Epithelial cell of proximal tubule (primary cell): Measurements from ENCODE around the gene PLSCR3. TPM values are rescaled to one million over a fixed set of nuclear protein-coding genes. Genes with fewer than 3 reads are reported as not detected.
A peak's percentile ranks its signal among the peaks of the same experiment; 100 is the strongest.

ENCODE experiments used
- DNase-seq: peaks from one replicate; pipeline ENCODE4 v3.0.0-alpha.2; 2011; ENCODE audit warnings: low read depth
- H3K4me3 ChIP-seq: 2 replicates; pipeline ENCODE4 v1.5.1; 2011; ENCODE audit warnings: low read depth, mild to moderate bottlenecking, low read length
- total RNA-seq: library from RNA; depleted of rRNA; stranded (reverse); fragments of >200 nt; gene quantifications from 2 replicates; pipeline ENCODE4 v1.2.3, GENCODE V29; 2015
- TF ChIP-seq, protein P1 (sequence below): conservative IDR thresholded peaks from 2 replicates; pipeline ENCODE4 v1.5.1; 2012; ENCODE audit warnings: low read depth, mild to moderate bottlenecking, low read length

PLSCR3 gene
- total RNA-seq, 1 donor from 2014 or later = 59.0 TPM

DNA sequence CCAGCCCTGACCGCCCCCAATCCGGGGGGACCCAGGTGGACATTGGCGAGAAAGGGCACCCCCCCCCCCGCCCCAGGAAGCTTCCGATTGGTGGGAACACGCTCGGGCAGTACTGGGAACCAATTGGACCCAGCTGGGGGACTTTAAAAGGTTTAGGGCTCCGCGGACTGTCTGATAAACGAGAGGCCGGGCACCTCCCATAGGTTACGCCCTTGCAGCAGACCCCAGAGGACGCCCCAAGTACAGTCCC lies 9.3 kb upstream of the PLSCR3 start:
- peak overlapping the region; percentile 71 for H3K4me3 ChIP-seq
- TF ChIP-seq, protein P1, sequence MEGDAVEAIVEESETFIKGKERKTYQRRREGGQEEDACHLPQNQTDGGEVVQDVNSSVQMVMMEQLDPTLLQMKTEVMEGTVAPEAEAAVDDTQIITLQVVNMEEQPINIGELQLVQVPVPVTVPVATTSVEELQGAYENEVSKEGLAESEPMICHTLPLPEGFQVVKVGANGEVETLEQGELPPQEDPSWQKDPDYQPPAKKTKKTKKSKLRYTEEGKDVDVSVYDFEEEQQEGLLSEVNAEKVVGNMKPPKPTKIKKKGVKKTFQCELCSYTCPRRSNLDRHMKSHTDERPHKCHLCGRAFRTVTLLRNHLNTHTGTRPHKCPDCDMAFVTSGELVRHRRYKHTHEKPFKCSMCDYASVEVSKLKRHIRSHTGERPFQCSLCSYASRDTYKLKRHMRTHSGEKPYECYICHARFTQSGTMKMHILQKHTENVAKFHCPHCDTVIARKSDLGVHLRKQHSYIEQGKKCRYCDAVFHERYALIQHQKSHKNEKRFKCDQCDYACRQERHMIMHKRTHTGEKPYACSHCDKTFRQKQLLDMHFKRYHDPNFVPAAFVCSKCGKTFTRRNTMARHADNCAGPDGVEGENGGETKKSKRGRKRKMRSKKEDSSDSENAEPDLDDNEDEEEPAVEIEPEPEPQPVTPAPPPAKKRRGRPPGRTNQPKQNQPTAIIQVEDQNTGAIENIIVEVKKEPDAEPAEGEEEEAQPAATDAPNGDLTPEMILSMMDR = no peak
- no peak for DNase-seq

DNA sequence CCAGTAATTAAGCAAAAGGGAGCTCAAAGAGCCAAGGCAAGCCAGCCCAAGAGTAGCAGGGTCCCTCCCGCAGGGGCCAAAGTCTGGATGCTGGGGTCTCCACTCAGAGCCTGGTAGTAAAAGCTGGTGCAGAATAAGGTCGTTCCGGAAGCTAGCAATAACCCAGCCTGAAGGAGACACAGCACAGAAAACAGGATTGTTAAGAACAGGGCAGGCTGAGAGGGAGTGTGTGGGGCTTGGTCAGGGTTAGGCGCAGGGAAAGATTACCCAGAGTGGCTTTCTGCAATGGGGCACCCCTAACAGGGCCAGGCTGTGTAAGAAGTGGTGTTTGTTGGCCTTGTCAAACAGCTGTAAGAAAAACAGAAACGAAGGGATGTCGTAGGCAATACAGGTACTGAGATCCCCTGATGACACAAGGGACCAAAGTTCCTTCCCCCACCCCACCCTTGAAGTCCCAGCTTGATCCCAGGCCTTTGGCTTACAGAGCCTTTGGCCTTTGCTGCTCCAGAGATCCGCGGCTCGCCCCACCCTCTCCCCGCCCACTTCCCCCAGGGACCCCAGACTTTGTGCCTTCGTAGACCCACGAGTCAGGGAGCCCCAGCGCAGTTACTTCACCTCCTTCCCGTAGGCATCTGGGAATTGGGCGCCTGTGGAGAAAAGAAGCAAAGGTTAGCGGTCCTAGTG lies 8.9 kb upstream of the PLSCR3 start:
- no peak for DNase-seq
- TF ChIP-seq, protein P1 = no peak
- peak overlapping the region; percentile 71 for H3K4me3 ChIP-seq

DNA sequence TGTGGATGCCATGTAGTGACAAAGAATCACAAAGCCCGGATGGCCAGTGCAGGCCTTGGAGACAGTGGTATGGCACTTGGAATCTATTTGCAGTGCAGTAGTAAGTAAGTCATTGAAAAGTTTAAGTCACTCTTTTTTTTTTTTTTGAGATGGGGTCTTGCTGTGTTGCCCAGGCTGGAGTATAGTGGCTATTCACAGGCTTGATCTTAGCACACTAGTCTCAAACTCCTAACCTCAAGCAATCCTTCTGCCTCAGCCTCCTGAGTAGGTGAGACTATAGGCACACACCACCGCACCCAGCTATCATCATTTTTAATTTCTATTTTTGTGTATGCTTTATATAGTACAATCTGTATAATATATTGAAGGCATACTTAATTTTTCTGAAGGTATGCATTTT lies 4.3 kb upstream of the PLSCR3 start:
- no peak for DNase-seq
- no peak overlapping the region for H3K4me3 ChIP-seq
- TF ChIP-seq, protein P1 = no peak

DNA sequence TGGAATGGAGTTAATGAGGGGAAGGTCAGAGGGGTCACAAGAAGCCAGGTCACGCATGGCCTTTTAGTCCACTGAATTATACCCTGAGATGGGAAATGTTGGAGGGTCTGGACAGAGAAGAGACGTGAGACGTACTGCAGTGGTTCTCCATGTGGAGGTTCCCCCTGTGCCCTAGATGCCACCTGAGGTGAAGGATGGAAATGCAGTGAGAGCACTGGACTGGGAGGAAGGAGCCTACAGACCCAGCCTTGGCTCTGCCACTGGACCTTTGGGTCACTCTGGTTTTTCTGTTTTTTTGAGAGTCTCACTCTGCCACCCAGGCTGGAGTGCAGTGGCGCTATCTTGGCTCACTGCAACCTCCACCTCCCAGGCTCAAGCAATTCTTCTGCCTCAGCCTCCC lies 1.8 kb upstream of the PLSCR3 start:
- no peak overlapping the region for H3K4me3 ChIP-seq
- TF ChIP-seq, protein P1 = no peak
- no peak for DNase-seq

DNA sequence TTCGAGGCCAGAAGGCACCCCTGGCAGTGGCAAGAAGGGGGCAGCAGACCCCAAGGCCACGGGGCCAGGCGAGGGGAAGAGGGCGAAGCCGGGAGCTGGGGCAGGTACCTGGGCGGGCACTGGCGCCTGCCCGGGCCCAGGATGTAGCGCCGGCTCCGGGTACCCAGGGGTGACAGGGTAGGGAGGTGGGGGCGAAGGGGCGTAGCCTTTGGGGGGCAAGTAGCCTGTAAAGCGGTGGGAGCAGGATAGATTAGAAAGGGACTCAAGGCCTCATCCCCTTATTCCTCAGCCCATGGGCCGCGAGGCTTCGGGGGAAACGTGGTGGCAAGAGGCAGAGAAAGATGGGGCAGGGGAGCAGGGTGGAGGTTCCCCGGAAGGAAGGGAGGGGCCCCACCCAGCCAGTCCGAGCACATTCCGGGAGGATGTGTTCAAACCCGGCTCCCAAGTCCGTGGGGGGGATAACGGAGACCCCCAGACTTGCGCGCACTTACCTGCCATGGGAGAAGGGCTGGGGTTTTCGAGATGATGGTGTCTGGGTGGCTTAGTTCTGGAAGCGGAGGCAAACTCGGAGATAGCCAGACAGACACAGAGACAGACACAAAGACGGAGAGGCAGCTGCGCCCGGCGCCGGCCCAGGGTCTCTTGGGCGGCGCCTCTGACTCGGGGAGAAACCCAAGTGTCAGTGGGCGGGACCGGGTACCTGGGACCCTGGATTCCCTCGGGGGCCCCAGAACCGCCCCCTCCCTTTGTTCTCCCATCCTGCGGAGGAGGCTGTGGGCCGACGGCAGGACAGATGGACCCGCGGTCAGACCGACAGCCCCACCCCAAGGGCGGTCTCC lies 493 bp downstream of the PLSCR3 start:
- H3K4me3 ChIP-seq = peak overlapping the region; percentile 96
- DNase-seq = no peak
- TF ChIP-seq, protein P1 = no peak

DNA sequence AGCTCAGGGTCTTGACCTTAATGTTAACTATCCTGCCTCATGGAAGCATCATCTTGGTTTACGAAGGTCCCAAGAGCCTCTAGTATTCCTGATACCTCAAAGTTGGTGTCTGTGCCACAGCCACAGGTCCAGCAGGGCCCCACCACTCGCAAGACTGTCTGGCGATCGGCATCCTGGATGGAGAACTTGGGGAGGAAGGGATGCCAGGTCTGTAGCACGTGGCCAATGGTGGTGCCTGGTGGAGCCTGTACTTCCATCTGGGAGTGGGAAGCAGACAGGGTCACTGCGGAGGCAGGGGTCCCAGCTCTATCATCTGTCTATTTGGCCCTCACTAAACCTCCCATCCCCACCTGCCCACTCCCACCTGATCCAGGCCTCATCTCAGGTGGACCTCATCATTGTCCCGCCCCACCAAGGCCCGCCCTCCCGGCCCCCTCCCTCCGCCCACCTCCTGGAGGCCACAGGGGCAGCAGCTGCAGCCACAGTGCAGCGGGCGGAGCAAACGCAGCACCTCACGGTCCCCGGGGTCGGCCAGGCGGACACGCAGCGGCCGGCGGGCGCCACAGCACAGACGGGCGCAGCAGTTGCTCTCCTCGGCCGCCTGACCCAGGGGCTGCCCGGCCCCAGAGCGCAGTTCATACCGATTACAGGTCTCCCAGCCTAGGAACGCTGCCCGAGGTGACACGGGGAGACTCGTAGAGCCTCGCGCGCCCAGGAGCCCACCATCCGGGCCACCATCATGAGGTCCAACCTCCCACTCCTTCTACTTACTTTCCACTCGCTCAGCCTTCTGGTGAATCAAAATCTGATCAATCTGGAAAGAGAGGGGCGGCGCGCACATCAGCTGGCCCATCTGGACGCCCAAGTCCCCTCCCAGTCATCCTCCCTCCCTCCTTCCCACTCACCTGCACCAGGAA lies 1.4 kb downstream of the PLSCR3 start:
- DNase-seq = no peak
- TF ChIP-seq, protein P1 = no peak
- H3K4me3 ChIP-seq = peak overlapping the region; percentile 96
